ENCODE data around the gene DIS3L2. TPM values are rescaled to one million over a fixed set of nuclear protein-coding genes. Genes with fewer than 3 reads are reported as not detected.
A peak's percentile ranks its signal among the peaks of the same experiment; 100 is the strongest.
"Not testable (repeated sequence)": the region's sequence is repeated elsewhere in the genome, so short reads cannot be mapped to it uniquely, and the experiment has no call there.

DIS3L2 gene
- total and polyA plus RNA-seq, 7 donors = 10.7 to 20.8 (median 16.0) TPM

DNA sequence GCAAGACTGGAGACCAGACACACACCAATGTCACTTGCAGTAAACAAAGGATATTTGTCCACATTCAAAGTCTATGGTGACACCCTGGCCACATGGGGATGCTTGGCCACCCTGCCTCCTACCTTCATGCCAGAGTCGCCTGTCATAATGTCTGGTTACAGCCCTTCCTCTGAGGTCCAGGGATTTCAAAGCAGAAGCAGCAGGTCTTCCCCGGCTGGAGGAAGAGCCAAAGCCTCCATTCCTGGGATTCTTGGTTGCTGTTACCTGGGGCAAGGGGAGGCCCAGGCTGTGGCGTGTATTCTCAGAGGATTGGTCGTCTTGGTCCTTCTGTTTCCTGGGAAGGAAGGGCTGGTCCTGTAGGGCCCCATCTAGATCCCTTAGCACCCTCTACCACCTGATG is 414.7 kb downstream of the DIS3L2 start:
- H3K27ac ChIP-seq = no peak overlapping the region

DNA sequence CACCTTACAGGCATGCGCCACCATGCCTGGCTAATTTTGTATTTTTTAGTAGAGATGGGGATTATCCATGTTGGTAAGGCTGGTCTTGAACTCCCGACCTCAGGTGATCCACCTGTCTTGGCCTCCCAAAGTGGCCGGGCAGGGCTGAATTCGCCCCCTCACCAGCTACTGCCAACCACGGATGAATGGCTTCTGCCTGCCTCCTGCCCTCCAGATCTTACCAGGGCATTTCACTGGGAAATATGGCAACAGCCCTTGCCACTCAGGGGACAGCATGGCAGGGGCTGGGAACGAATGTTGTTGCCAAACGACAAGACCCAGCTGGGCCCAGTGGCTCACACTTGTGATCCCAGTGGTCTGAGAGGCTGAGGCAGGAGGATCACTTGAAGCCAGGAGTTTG is 415.2 kb downstream of the DIS3L2 start:
- 78 to 81% (median 80%) methylated on average over 7 of the region's 7 CpGs for WGBS, 3 donors
- intact Hi-C loops (cut with DNase I) = no loop called here
- H3K9me3 ChIP-seq = no peaks in the 10 kb centered on the region
- H3K4me3 ChIP-seq = no peak overlapping the region
- TF ChIP-seq, protein P1, sequence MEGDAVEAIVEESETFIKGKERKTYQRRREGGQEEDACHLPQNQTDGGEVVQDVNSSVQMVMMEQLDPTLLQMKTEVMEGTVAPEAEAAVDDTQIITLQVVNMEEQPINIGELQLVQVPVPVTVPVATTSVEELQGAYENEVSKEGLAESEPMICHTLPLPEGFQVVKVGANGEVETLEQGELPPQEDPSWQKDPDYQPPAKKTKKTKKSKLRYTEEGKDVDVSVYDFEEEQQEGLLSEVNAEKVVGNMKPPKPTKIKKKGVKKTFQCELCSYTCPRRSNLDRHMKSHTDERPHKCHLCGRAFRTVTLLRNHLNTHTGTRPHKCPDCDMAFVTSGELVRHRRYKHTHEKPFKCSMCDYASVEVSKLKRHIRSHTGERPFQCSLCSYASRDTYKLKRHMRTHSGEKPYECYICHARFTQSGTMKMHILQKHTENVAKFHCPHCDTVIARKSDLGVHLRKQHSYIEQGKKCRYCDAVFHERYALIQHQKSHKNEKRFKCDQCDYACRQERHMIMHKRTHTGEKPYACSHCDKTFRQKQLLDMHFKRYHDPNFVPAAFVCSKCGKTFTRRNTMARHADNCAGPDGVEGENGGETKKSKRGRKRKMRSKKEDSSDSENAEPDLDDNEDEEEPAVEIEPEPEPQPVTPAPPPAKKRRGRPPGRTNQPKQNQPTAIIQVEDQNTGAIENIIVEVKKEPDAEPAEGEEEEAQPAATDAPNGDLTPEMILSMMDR (IDR thresholded peaks at IDR 0.05) = no peak
- no peak for ATAC-seq
- no peak overlapping the region for H3K27ac ChIP-seq
- peaks cover 0 to 6% (median 5%) of the 10 kb centered on the region in 3 donors for H3K27me3 ChIP-seq (ENCODE audit: insufficient read depth in 3 of 3, low read length in 2 of 3)
- H3K4me1 ChIP-seq = no peaks in the 10 kb centered on the region
- peak in 1 of 2 donors; percentile 18 for DNase-seq
- H3K36me3 ChIP-seq (ENCODE audit: insufficient read depth in 1 of 2, low read depth in 1 of 2) = no peaks in the 10 kb centered on the region

More for the DNA sequence above, 414.7 kb downstream of the DIS3L2 start:
- 88% methylated on average over 4 of the region's 4 CpGs for WGBS, 3 donors
- Histone ChIP-seq H3K4me3 (no peak overlapping the region), H3K9me3 (no peaks in the 10 kb centered on the region), H3K27me3 (ENCODE audit: insufficient read depth in 3 of 3, low read length in 2 of 3) (peaks cover 0 to 3% (median under 1%) of the 10 kb centered on the region in 3 donors), H3K4me1 (no peaks in the 10 kb centered on the region), H3K36me3 (ENCODE audit: insufficient read depth in 1 of 2, low read depth in 1 of 2) (no peaks in the 10 kb centered on the region)
- intact Hi-C loops (cut with DNase I) = no loop called here
- DNase-seq (peak in 1 of 2 donors; percentile 23), ATAC-seq (no peak)
- TF ChIP-seq, protein P1 (IDR thresholded peaks at IDR 0.05) = no peak

DNA sequence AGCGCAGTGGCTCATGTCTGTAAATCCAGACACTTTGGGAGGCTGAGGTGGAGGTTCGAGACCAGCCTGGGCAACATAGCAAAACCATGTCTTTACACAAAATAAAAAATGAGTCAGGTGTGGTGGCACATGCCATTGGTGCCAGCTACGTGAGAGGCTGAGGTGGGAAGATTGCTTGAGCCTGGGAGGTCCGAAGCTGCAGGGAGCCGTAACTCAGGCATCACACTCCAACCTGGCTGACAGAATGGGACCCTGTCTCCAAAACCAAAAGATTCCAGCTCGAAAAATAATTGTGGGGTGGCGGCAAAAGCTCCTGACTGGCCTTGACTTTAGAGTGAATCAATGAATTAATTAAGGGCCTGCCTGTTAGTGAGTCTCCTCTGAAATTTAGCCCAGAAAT is 415.8 kb downstream of the DIS3L2 start:
- TF ChIP-seq, protein P1 (IDR thresholded peaks at IDR 0.05) = no peak
- Histone ChIP-seq H3K27me3 (ENCODE audit: insufficient read depth in 3 of 3, low read length in 2 of 3) (peaks cover 0 to 11% (median 8%) of the 10 kb centered on the region in 3 donors), H3K36me3 (ENCODE audit: insufficient read depth in 1 of 2, low read depth in 1 of 2) (no peaks in the 10 kb centered on the region), H3K9me3 (no peaks in the 10 kb centered on the region), H3K4me1 (no peaks in the 10 kb centered on the region), H3K4me3 (no peak overlapping the region), H3K27ac (no peak overlapping the region)
- intact Hi-C loops (cut with DNase I) = no loop called here
- DNase-seq = peak in 1 of 2 donors; percentile 22
- 91 to 94% (median 92%) methylated on average over 7 of the region's 7 CpGs for WGBS, 3 donors
- no peak for ATAC-seq

DNA sequence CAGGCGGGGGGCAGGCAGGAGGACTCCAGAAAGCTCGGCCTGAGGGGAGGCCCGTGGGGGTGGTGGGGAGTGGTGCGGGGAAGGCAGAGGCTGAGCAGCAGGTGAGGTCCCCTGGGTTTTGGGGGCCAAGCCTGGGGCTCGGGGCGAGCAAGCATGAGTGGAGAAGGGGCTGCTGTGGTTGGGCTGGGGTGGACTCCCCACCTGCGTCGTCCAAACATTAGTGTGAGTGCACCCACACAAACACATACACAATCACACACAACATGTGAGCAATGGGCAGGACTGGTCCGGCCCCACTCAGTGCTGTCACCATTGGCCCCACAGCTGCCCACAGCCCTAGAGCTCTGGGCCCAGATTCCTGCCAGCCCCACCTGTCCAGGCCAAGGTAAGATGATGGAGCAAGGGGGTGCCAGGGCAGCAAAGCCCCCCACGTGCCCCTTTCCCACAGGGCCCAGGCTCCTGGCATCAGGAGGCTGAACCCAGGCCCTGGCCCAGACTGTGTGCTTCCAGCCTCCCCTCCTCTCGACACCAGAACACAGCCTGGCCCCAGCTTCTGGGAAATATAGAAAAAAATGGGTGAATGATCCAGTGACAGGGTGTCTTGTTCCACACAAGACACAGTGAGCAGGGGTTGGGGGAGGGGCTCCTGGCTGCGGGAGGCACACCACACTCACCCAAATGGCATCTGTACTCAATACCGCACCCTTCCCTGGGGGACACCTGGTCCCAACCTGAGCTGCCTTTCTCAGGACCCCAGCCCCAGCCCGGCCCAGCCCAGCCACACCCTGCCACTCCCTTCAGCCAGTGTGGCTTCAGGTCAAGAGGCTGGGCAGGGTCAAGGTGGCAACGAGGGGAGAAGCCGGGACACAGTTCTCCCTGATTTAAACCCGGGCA is 416.6 kb downstream of the DIS3L2 start:
- H3K4me1 ChIP-seq = no peaks in the 10 kb centered on the region
- TF ChIP-seq, protein P1 (IDR thresholded peaks at IDR 0.05) = no peak
- WGBS, 3 donors = 73 to 78% (median 74%) methylated on average over 12 to 17 of the region's 17 CpGs
- H3K36me3 ChIP-seq (ENCODE audit: insufficient read depth in 1 of 2, low read depth in 1 of 2) = no peaks in the 10 kb centered on the region
- H3K9me3 ChIP-seq = no peaks in the 10 kb centered on the region
- no peak overlapping the region for H3K27ac ChIP-seq
- no peak overlapping the region for H3K4me3 ChIP-seq
- ATAC-seq (no peak), DNase-seq (peak in 1 of 2 donors; percentile 36)
- intact Hi-C loops (cut with DNase I) = no loop called here
- peaks cover 0 to 19% (median 10%) of the 10 kb centered on the region in 3 donors for H3K27me3 ChIP-seq (ENCODE audit: insufficient read depth in 3 of 3, low read length in 2 of 3)

DNA sequence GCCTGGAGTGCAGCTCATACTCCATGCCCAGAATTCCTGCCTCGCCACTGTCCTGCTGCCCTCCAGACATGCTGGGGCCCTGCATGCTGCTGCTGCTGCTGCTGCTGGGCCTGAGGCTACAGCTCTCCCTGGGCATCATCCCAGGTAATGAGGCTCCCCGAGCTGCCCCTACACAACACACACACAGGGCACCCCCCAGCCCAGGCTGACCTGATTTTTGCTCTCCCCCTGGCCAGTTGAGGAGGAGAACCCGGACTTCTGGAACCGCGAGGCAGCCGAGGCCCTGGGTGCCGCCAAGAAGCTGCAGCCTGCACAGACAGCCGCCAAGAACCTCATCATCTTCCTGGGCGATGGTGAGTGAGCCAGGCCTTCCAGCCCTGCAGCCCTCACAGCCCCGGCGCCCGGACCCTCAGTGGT is 417.2 kb downstream of the DIS3L2 start, which contains the start of gene ALPP:
Gene ALPP, plus strand, starts transcription at position 17 of the 417 bp plus-strand sequence. Its CDS starts 52 bp downstream, at position 69.
- H3K4me1 ChIP-seq; H3K27ac ChIP-seq; H3K9me3 ChIP-seq; intact Hi-C loops (cut with DNase I); H3K36me3 ChIP-seq (ENCODE audit: insufficient read depth in 1 of 2, low read depth in 1 of 2); DNase-seq; H3K4me3 ChIP-seq; ATAC-seq: not testable (repeated sequence)
- peaks cover 0 to 24% (median 11%) of the 10 kb centered on the region in 3 donors for H3K27me3 ChIP-seq (ENCODE audit: insufficient read depth in 3 of 3, low read length in 2 of 3)
- 77 to 95% (median 80%) methylated on average over 8 to 12 of the region's 12 CpGs for WGBS, 3 donors

DNA sequence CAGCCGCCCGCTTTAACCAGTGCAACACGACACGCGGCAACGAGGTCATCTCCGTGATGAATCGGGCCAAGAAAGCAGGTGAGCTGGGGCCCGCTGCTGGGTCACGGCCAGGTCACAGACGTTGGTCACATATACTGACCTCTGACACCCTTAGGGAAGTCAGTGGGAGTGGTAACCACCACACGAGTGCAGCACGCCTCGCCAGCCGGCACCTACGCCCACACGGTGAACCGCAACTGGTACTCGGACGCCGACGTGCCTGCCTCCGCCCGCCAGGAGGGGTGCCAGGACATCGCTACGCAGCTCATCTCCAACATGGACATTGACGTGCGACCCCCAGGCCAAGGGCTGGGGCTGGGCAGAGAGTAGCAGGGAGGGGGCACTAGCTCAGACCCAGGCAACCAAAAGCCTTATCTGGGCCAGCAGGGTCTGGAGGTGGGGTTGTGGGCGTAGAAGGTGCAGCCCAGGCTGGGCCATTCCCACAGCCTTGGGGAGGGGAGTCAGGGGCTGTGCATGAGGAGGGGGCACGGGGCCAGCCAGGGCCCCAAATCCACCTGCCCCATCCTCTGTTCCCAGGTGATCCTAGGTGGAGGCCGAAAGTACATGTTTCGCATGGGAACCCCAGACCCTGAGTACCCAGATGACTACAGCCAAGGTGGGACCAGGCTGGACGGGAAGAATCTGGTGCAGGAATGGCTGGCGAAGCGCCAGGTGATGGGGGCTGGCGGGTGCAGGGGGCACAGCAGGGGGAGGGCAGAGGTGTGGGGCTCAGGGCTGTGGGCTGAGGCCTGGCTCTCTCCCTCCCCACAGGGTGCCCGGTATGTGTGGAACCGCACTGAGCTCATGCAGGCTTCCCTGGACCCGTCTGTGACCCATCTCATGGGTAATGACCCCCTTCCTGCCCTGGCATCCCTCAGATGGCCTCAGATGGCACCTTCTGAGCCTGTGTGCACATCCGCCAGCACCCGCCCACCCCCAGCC is 418.4 kb downstream of the DIS3L2 start:
- ATAC-seq; H3K27ac ChIP-seq; H3K4me1 ChIP-seq; H3K36me3 ChIP-seq (ENCODE audit: insufficient read depth in 1 of 2, low read depth in 1 of 2); H3K9me3 ChIP-seq; H3K4me3 ChIP-seq; intact Hi-C loops (cut with DNase I); DNase-seq: not testable (repeated sequence)
- H3K27me3 ChIP-seq (ENCODE audit: insufficient read depth in 3 of 3, low read length in 2 of 3) = peaks cover 0 to 33% (median 13%) of the 10 kb centered on the region in 3 donors
- 76 to 82% (median 79%) methylated on average over 28 to 41 of the region's 41 CpGs for WGBS, 3 donors
